ENCODE measurements around the gene POU2F2. TPM values are rescaled to one million over a fixed set of nuclear protein-coding genes. Genes with fewer than 3 reads are reported as not detected.

POU2F2 gene
- total and polyA plus RNA-seq, 2 donors (not counting 3 experiments of a cell fraction or from before 2014, with no cell fraction given): 4.0 to 4.1 TPM

- POLR2A ChIA-PET: no interaction called here
- no TSS peak for BruUV-seq (replicated peaks)
- peaks cover 51% of the 10 kb centered on the region for H3K79me2 ChIP-seq (ENCODE audit: control insufficient read depth, insufficient read depth, low read length)
- H3K9me3 ChIP-seq (replicated peaks; ENCODE audit: control insufficient read depth, insufficient read depth, low read length): no peaks in the 10 kb centered on the region
- H3K9me1 ChIP-seq (replicated peaks; ENCODE audit: control insufficient read depth, extremely low read depth, insufficient read depth, low read length): no peaks in the 10 kb centered on the region
- FAIRE-seq (no peak), DNase-seq (ENCODE audit: low read depth, low spot score) (no peak)
- no peak overlapping the region for H3K27ac ChIP-seq (ENCODE audit: insufficient read depth, low read depth, low read length)
- H3K4me3 ChIP-seq (replicated peaks in 1 of 3; ENCODE audit: insufficient read depth in 1 of 3, low read depth in 1 of 3, low read length in 3 of 3): no peak overlapping the region
- dilution Hi-C loops (cut with MboI; ENCODE audit: extremely low pct_ligation_motif_present, low sequenced_read_pairs) (no loop called here), intact Hi-C loops (cut with micrococcal nuclease) (no loop called here)
- no peak for TF ChIP-seq POLR2AphosphoS5 (IDR thresholded peaks at IDR 0.05; ENCODE audit: insufficient read depth, low read depth, low read length)
- TF ChIP-seq, protein P1, sequence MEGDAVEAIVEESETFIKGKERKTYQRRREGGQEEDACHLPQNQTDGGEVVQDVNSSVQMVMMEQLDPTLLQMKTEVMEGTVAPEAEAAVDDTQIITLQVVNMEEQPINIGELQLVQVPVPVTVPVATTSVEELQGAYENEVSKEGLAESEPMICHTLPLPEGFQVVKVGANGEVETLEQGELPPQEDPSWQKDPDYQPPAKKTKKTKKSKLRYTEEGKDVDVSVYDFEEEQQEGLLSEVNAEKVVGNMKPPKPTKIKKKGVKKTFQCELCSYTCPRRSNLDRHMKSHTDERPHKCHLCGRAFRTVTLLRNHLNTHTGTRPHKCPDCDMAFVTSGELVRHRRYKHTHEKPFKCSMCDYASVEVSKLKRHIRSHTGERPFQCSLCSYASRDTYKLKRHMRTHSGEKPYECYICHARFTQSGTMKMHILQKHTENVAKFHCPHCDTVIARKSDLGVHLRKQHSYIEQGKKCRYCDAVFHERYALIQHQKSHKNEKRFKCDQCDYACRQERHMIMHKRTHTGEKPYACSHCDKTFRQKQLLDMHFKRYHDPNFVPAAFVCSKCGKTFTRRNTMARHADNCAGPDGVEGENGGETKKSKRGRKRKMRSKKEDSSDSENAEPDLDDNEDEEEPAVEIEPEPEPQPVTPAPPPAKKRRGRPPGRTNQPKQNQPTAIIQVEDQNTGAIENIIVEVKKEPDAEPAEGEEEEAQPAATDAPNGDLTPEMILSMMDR (IDR thresholded peaks at IDR 0.05; ENCODE audit: extremely low read depth in 1 of 2, insufficient read depth in 1 of 2, low read depth in 1 of 2, low read length in 2 of 2): no peak
- no peak for TF ChIP-seq MYC (IDR thresholded peaks at IDR 0.05; ENCODE audit: low read depth, low read length)
- TF ChIP-seq POLR2A (IDR thresholded peaks at IDR 0.05; ENCODE audit: low read depth, low read length): no peak
- TF ChIP-seq FOS (IDR thresholded peaks at IDR 0.05; ENCODE audit: borderline replicate concordance, insufficient read depth, low read length): no peak
- TF ChIP-seq MAX (IDR thresholded peaks at IDR 0.05; ENCODE audit: insufficient read depth, insufficient read length): no peak
- no peak for TF ChIP-seq JUN (IDR thresholded peaks at IDR 0.05; ENCODE audit: borderline replicate concordance, insufficient read depth, insufficient read length, low read depth)
- no peak for TF ChIP-seq EZH2 (IDR thresholded peaks at IDR 0.05; ENCODE audit: borderline replicate concordance, low read depth, low read length, severe bottlenecking)
- TF ChIP-seq GATA2 (IDR thresholded peaks at IDR 0.05; ENCODE audit: insufficient read depth, insufficient read length, low read depth, low read length): no peak
- CTCF ChIA-PET: interaction anchor here (1.0 kb wide), 1 partner anchor 14 kb away, joined by 5 read pairs; no protein-coding TSS in a partner anchor
- no peak overlapping the region for H2AFZ ChIP-seq (ENCODE audit: low read depth, low read length)
- H3K4me1 ChIP-seq (ENCODE audit: control insufficient read depth, extremely low read depth, insufficient read depth, low read length): peaks cover 16% of the 10 kb centered on the region
- H3K27me3 ChIP-seq (ENCODE audit: control insufficient read depth in 2 of 2, insufficient read depth in 2 of 2, low read length in 2 of 2): no peaks in the 10 kb centered on the region
- peaks cover 12 to 32% of the 10 kb centered on the region in 2 experiments for H3K36me3 ChIP-seq (ENCODE audit: control insufficient read depth in 2 of 2, extremely low read depth in 1 of 2, insufficient read depth in 2 of 2, low read length in 2 of 2)
- H4K20me1 ChIP-seq (replicated peaks; ENCODE audit: control insufficient read depth, extremely low read depth, insufficient read depth, low read length): no peaks in the 10 kb centered on the region
- no peak overlapping the region for H3K4me2 ChIP-seq (ENCODE audit: insufficient read depth, low read length)
- H3K9ac ChIP-seq (replicated peaks; ENCODE audit: extremely low read depth, insufficient read depth, low read length): no peak overlapping the region
These were observed 53.5 kb downstream of the POU2F2 start for GRCh38 chr19:42078538-42079275.
